Mesodermal cell (in vitro differentiated cells): ENCODE measurements around the gene SH3PXD2B.
"Not testable (repeated sequence)": the region's sequence is repeated elsewhere in the genome, so short reads cannot be mapped to it uniquely, and the experiment has no call there.

ENCODE experiments used
- H3K27ac ChIP-seq: 2 replicates; pipeline ENCODE4 v1.7.0; 2013; ENCODE audit warnings: mild to moderate bottlenecking, low read depth, low read length, moderate library complexity; ENCODE audit not compliant: severe bottlenecking
- H3K36me3 ChIP-seq: 2 replicates; pipeline ENCODE4 v1.7.1; 2013; ENCODE audit warnings: mild to moderate bottlenecking, low read length, moderate library complexity; ENCODE audit not compliant: control insufficient read depth, insufficient read depth
- H3K4me1 ChIP-seq: one replicate; pipeline ENCODE4 v1.7.1; 2013; ENCODE audit warnings: mild to moderate bottlenecking, low read length; ENCODE audit not compliant: insufficient read depth, control insufficient read depth, poor library complexity, severe bottlenecking
- H3K4me3 ChIP-seq: 2 replicates; pipeline ENCODE4 v1.7.0; 2013; ENCODE audit warnings: low read length, control low read depth, mild to moderate bottlenecking; ENCODE audit not compliant: insufficient read depth, poor library complexity, severe bottlenecking; ENCODE audit errors: extremely low read depth
- H3K9me3 ChIP-seq: 2 replicates; pipeline ENCODE4 v1.7.1; 2013; ENCODE audit warnings: mild to moderate bottlenecking, low read length, moderate library complexity; ENCODE audit not compliant: control insufficient read depth
- WGBS, 2 experiments: methylation state at CpG; one replicate each; pipeline ENCODE4 v1.1.5; 2013; ENCODE audit warnings: missing lambda C conversion rate in 2 of 2; ENCODE audit not compliant: insufficient coverage in 2 of 2; 5-methylcytosine and 5-hydroxymethylcytosine counted together

The SH3PXD2B gene

DNA sequence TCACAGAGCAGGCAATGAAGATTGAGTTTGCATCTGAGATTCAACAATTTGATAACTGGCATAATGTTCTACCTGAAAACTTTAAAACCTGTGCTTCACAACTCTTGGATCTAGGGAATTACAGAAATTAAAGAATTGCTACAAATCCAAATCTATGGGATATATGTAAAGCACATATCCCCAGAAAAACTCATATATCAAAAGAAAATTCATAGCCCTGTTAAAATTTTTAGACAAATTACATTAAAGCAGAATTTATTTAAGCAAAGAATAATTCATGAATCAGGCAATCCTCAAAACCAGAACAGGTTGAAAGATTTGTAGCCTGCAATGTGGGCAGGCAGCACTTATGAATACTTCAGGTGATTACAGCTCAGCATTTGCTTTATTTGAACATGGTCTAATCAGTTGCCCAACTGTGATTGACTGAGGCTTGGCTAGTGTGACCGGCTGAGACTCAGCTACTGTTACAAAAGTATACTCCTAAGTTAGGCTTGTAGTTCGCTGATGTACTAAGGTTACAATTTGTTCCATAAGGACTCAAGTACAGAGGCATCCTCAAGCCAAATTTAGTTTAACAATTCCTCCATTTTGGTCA lies 160.5 kb downstream of the SH3PXD2B start:
- Histone ChIP-seq H3K9me3 (no peaks in the 10 kb centered on the region), H3K27ac (no peak overlapping the region), H3K36me3 (no peaks in the 10 kb centered on the region), H3K4me1 (peaks cover 4% of the 10 kb centered on the region), H3K4me3 (no peak overlapping the region)
- 80 to 87% methylated on average over 2 of the region's 2 CpGs for WGBS, 2 experiments

GRCh38 chr5:172293054-172293744 lies 161.1 kb downstream of the SH3PXD2B start:
- H3K4me1 ChIP-seq, result peaks cover 4% of the 10 kb centered on the region
- H3K9me3 ChIP-seq, result no peaks in the 10 kb centered on the region
- no peaks in the 10 kb centered on the region for H3K36me3 ChIP-seq
- no peak overlapping the region for H3K27ac ChIP-seq
- no peak overlapping the region for H3K4me3 ChIP-seq
- WGBS, 2 experiments, result 66 to 81% methylated on average over 5 of the region's 5 CpGs

DNA sequence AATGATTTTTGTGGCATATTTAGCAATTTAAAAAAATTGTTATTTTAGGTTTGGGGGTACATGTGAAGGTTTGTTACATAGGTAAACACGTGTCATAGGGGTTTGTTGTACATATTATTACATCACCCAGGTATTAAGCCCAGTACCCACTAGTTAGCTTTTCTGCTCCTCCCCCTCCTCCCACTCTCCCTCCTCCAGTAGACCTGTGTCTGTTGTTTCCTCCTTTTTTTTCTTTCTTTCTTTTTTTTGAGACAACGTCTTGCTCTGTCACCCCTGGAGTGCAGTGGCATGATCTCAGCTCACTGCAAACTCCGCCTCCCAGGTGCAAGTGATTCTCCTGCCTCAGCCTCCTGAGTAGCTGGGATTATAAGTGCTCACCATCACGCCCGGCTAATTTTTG lies 162.5 kb downstream of the SH3PXD2B start:
- 56% methylated on average over 2 of the region's 5 CpGs; no CpG with 5 or more reads in 1 of the 2 experiments for WGBS, 2 experiments
- H3K27ac ChIP-seq, H3K36me3 ChIP-seq, H3K4me3 ChIP-seq, H3K9me3 ChIP-seq, H3K4me1 ChIP-seq: not testable (repeated sequence)

DNA sequence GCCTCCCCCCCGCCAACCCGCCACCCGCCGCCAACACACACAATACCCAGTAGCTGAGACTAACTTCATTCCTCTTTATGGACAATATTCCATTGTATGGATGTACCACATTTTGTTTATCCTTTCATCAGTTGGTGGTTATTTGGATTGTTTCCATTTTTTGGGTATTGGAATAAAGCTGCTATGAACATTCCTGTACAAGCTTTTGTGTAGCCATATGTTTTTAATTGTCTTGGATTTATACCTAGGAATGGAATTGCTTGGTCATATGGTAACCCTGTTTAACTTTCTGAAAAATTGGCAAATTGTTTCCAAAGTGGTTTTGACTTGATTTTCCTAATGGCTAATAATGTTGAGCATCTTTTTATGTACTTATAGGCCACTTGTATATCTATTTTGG lies 165.9 kb downstream of the SH3PXD2B start:
- no peak overlapping the region for H3K27ac ChIP-seq
- peaks cover 10% of the 10 kb centered on the region for H3K4me1 ChIP-seq
- H3K9me3 ChIP-seq, result no peaks in the 10 kb centered on the region
- WGBS, 2 experiments, result no CpG with 5 or more reads among the region's 4 CpGs
- H3K4me3 ChIP-seq, result no peak overlapping the region
- H3K36me3 ChIP-seq, result no peaks in the 10 kb centered on the region

DNA sequence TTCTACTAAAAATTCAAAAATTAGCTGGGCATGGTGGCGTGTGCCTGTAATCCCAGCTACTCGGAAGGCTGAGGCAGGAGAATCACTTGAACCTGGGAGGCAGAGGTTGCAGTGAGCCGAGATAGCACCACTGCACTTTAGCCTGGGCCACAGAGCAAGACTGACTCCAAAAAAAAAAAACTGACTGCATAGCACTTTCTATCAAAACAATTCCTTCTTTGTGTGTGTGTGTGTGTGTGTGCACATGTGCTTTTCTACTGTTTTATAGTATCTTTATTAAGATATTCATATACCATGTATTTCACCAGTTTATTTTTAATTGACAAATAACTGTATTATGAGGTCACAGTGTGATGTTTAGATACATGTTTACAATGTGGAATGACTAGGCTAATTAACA lies 167.2 kb downstream of the SH3PXD2B start:
- H3K36me3 ChIP-seq, H3K27ac ChIP-seq, H3K4me1 ChIP-seq, H3K9me3 ChIP-seq, H3K4me3 ChIP-seq: not testable (repeated sequence)
- WGBS, 2 experiments, result 90 to 100% methylated on average over 2 to 3 of the region's 3 CpGs

- WGBS, 2 experiments, result 84 to 94% methylated on average over 11 of the region's 15 CpGs
- peaks cover 6% of the 10 kb centered on the region for H3K36me3 ChIP-seq
- no peaks in the 10 kb centered on the region for H3K9me3 ChIP-seq
- H3K4me1 ChIP-seq, result peaks cover 17% of the 10 kb centered on the region
- H3K4me3 ChIP-seq, result no peak overlapping the region
- no peak overlapping the region for H3K27ac ChIP-seq
Measured at GRCh38 chr5:172285226-172286143, 168.8 kb downstream of the SH3PXD2B start.

DNA sequence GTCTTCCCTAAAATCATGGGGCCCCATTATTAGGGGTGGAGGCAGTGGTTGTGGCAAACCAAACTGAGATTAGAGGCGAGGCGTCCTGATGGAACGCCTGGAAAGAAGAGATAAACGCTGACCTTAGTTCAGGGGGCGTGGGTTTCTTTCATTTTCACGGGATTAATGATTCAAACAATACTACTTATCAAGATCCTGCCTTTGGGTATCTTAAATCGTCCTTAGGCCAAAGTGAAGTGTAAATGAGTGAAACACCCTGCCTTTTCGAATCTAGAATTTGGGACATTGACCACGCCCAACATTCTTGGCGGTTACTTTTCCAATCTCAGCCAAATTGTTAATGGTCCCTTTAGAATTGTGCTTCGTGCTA lies 169.7 kb downstream of the SH3PXD2B start:
- WGBS, 2 experiments, result 14 to 16% methylated on average over 8 to 9 of the region's 11 CpGs
- H3K36me3 ChIP-seq, result peaks cover 11% of the 10 kb centered on the region
- H3K4me1 ChIP-seq, result peaks cover 17% of the 10 kb centered on the region
- peak overlapping the region; percentile 56 for H3K4me3 ChIP-seq
- no peaks in the 10 kb centered on the region for H3K9me3 ChIP-seq
- H3K27ac ChIP-seq, result peak overlapping the region; percentile 79

DNA sequence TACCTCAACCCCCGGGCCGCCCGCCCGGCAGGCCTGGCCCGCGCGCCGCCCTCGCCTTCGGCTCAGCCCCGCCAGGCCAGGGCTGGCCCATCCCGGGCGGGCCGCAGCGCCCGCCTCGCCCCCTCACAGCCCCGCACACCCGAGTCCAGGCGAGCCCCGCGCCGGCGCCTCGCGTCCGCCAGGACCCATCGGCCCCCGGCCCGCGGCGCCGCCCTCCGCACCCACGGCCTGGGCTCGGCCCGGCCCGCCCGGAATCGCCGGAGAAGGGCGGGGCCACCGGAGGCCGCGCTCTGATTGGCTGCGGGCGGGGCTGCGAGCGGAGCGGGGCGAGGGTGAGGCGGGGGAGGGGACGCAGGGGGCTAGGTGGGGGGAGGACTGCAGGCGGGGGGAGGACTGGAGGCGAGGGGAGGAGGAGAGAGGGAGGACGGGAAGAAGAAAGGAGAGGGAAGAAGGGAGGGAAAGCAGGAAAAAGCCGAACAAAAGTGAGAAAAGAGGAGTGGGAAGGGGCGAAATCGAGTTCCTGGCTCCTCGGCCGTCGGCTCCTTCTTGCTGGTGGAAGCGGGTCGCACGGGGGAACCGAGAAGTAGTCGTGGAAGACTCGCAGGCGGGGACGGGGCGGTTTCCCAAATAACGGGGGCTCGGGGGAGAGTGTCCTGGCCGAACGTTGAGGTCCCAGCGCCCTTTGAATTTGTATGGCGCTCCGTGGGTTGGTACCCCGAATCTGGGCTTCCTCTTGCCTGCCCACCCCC lies 170.3 kb downstream of the SH3PXD2B start:
- Histone ChIP-seq H3K27ac (peak overlapping the region; percentile 91), H3K9me3 (no peaks in the 10 kb centered on the region), H3K36me3 (peaks cover 16% of the 10 kb centered on the region), H3K4me1 (peaks cover 17% of the 10 kb centered on the region), H3K4me3 (peak overlapping the region; percentile 89)
- 0 to 1% methylated on average over 35 to 41 of the region's 79 CpGs for WGBS, 2 experiments

- Histone ChIP-seq H3K27ac (peak within 1 kb of the TSS; percentile 91), H3K9me3 (no peaks in the 10 kb centered on the region), H3K4me1 (peaks cover 17% of the 10 kb centered on the region), H3K4me3 (peak within 1 kb of the TSS; percentile 89), H3K36me3 (peaks cover 24% of the 10 kb centered on the region)
- WGBS, 2 experiments, result 0 to 1% methylated on average over 32 to 66 of the region's 87 CpGs
Measured at GRCh38 chr5:172283020-172283861, 171.1 kb downstream of the SH3PXD2B start, which contains the start of gene UBTD2. Gene UBTD2 (minus strand): TSS chr5:172283764. CDS start chr5:172283665, 99 bp downstream.
